Endometrial microvascular endothelial cells (primary cell): ENCODE data around the gene ANKDD1A. TPM values are rescaled to one million over a fixed set of nuclear protein-coding genes. Genes with fewer than 3 reads are reported as not detected.

Experiments used
- in situ Hi-C: cut with HindIII; loops from 2 replicates; pipeline ENCODE4 v1.10.0; 2017; ENCODE audit warnings: low sequenced_read_pairs, low pct_unique_long_range_greater_than_20kb; ENCODE audit errors: inconsistent ontology term
- total RNA-seq: library from RNA; depleted of rRNA; stranded (reverse); fragments of >200 nt; gene quantifications from one replicate; pipeline ENCODE4 v1.2.3, GENCODE V29; 2015; ENCODE audit errors: inconsistent ontology term

ANKDD1A gene
- total RNA-seq, 1 donor from 2014 or later, result 3.2 TPM

DNA sequence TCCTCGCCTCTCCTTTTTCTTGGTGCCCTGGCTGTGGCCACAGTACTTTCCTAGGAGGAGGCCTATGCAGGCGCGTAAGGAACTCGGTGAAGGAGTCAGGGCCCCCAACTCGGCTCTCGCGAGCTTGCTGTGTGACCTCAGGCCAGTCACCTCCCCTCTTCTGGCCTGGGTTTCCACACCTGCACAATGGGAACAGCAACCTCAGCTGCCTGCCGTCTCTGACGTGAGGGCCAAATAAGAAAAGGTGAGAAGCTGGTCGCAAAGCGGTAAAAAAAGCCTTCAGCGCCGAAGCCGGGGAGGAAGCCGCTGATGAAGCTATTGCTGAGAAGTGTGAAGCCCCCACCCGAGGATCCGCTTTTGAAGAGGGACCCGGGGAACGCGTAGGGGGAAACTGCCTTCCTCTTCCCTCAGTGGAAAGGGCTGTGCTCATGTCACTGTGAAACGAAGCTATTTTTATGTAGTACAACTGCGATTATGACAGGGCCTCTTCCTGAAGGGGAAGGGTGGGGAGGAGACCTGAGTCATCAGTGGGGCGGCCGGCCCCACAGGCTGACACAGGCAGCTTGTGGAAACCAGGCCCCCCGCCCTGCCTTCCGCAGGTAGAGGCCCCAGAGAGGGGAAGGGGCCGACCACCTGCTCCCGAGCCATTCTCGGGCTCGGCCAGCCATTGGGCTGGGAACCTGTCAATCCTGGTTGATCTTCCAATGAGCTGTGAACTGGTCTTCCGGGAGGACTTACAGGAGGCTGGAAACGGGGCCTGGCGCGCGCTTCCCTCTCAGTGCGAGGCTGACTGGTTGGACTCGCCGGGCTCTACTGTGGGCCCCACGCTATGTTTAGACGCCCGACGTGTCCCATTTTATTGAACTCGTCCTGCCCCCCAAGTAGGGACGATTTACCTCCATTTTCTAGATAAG lies 18.0 kb upstream of the ANKDD1A start:
- in situ Hi-C loops, result no loop called here

DNA sequence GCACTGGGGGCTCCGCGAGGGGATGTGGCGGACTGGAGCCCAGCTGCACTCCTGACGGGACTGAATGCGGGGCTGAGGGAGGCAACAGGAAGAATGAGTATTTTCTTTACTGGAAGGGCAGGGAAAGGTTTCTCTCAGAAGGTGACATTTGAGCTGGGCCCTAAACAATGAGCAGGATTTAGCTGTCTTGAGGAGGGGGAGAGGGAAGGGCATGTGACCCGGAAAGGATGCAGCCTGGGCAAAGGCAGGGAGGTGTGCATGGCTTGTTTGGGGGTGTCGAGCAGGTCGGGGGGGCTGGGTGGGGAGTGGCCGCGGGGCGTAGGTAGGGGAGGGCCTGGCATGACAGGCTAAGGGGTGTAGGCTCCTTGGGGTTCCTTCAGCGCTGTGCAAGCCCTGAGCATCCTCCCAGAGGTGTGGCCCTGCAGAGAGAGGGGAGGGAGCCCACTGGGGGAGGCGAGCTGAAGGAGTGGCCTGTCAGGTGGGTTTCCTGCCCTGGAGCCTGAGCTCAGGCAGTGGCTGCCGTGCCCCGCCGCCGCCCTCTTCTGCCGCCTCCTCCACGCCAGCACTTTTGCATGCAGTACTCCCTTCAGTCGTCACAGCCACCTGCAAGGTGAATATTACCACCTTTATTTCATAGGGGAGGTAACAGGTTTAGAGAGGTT lies 17.2 kb upstream of the ANKDD1A start:
- in situ Hi-C loops, result no loop called here

DNA sequence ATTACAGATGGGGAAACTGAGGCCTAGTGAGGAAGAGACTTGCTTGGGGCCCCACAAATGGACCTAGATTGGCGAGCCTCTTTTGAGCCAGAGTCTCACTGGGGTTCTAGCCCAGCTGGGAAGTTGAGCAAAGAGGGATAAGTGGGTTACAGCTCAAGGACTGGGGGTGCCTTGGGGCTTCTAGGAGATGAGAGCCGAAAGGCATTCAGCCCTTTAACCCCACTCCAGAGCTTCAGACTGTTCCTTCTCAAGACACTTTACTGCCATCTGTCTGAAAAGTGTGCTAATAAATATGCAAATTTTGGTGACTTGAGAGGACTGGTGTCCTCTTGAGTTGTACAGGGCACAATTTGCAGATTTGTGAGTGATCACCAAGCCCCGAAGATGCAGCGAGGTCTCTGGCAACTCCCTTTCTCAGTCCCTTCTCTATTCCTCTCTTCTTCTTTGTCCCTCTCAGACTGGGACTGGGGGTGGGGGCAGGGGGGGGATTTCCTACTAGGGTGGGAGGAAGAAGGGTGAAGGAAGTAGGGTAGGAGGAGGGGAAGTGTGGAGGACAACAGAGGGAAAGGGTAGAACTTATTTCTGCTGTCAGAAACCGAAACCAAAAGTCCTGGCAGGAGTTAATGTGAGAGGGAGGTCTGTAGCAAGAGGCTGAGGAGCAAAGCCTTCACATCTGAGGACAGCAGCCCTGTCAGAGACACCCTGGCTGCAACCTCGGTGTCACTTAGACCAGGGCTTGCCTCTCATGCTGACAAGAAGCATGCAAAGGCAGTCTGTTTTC lies 16.2 kb upstream of the ANKDD1A start:
- in situ Hi-C loops, result no loop called here

DNA sequence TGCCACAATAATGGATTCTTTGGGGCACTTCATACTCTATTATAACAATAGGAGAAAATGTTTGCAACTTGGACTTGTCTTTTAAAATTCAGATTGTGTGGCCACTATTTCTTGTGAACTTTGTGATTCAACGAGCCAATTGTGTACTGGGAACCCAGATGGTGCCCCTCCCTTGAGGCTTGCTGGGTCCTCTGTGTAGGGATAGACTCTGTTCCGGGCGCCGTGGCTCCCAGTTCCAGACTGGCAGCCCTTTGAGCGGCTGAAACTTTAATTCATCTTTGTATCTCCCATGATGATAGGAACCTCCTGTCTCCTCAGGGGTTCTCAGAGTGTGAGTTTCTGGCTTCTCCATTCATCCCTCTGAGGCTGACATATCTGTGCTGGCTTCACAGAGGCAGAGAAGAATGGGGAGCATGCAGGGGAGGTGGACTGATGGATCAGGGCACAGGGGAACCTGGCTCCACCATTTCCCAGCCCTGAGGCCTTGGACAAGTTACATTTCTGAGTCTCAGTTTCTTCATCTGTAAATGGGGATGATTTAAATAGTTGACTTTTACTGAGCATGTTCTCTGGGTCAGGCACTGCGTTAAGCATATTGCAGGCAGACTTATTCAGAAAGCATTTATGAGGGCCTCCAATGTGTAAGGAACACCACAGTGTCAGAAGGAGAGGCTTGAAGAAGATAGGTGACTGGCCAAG lies 15.2 kb upstream of the ANKDD1A start:
- in situ Hi-C loops, result no loop called here

DNA sequence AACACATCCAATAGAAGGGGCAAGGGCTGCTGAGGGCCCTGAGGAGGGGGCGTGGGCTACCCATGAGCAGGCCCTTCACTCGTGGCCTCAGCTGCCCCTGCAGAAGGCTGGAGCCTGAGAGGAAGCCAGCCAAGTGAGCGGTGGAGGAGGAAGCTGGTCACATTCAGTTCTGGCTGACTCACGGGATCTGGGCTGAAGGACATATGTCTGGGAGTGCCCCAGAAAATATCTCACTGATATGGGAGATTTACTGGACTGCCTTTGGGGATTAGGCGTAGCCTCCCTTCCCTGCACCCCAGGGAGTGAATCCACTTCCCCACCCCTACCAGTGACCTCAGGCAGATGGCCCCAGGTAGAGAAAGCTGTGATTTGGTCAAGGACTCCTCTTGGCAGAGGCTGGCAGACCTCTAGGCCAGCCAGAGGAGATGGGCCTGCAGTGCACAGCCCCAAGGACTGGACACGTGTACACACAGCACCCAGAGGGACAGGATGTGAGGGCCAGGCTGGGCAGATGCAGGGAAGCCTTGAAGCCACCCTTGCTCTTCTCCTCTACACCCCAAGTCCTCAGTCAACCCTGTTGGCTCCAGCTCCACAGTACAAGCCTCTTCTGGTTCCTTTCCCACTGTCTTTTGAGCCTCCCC lies 14.2 kb upstream of the ANKDD1A start:
- in situ Hi-C loops, result no loop called here

DNA sequence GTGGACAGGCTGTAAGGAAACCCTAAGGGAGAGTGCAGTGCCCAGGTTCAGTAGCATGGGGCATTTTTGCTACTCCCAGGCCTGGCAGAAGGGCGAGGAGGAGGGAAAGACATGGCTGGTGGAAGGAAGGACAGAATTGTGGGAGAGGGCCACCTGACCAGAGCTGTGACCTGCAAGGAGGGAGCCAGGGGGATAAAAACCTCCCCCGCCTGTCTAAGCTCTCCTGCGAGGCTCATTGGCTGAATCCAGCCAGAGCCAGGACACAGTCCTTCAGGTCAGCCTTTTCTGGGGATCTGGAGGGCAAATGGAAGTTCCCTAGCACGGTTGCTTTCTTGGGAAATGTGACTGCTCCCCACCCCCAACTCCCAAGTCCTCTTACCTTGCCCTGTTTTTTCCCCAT lies 13.3 kb upstream of the ANKDD1A start:
- in situ Hi-C loops, result no loop called here

DNA sequence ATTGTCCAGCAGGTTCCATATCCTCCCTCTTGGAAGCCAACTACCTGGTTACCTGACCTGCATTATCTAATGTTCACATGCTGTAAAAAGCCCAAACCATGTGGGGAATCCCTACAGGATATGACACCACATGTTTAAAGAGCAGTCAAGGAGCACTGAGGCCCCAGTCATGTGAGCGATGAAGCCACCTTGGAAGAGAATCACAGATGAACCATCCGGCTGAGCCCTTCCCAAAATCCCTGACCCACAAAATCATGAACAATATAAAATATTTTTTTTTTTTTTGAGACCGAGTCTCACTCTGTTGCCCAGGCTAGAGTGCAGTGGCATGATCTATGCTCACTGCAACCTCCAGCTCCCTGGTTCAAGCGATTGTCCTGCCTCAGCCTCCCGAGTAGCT lies 10.6 kb upstream of the ANKDD1A start:
- in situ Hi-C loops, result no loop called here

DNA sequence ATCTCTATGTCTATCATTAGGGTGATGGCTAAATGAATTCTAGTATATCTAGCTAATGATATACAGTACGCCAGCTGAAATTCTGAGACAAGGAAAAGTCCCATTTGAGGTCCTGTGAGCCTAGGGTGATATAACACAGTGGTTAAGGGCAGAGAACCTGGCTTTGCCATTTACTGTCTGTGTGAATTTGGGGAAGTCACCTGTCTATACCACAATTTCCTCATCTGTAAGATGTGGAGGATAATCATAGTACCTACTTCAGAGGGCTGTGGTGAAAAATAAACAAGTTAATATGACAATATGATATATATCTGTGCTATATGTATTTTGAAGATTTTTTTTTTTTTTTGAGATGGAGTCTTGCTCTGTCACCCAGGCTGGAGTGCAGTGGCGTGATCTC lies 9.8 kb upstream of the ANKDD1A start:
- in situ Hi-C loops, result no loop called here

DNA sequence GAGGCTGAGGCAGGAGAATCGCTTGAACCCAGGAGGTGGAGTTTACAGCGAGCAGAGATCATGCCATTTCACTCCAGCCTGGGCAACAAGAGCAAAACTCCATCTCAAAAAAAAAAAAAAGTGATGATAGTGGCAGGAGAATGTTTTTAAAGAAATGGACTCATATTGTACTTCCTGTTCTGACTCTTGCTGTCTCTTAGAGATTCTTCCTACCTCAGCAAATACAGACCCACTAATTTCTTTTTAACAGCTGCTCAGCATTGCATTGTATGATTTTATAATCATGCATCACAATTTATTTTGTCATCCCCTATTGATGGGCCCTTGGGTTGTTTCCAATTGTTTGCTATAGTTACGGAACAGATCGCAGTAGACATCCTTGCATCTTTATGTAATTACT lies 8.8 kb upstream of the ANKDD1A start:
- in situ Hi-C loops, result no loop called here

DNA sequence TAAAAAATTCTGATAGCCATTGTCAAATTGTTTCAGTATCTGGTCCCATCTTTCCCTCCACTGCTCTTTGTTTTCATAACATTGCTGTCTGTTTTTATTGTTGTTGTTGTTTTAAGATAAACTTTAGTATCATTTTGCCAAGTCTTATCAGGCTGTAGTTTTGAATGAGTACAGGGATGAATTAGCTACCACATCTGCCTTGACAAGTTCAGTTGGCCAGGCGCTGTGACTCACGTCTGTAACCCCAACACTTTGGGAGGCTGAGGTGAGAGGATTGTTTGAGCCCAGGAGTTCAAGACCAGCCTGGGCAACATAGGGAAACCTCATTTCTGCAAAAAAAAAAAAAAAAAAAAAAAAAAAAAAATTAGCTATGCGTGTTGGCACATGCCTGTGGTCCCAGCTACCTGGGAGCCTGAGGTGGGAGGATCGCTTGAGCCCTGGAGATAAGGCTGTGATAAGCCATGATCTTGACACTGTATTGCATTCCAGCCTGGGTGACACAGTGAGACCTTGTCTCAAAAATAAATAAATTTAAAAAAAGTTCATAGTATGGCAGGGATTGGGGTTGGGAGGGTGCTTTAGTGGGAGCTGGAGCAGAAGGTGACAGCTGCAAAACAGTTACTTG lies 8.3 kb upstream of the ANKDD1A start:
- in situ Hi-C loops, result no loop called here

DNA sequence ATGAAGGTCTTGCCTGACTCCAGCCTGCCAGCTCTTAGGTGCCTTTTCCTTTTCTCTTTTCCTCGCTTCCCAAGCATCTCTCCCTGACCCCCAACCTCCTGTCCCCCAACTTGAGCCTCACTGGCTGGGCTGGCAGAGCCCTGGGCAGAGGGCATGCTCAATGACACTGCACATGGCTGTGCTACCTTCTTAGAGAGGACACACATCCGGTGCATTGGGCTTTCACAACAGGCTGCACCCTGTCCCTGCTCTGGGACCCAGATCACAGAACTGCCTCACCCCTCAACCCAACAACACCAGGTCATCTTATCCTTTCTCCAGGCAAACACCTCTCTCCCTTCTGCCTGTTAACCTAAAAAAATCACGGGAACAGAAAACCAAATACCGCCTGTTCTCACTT lies 7.5 kb upstream of the ANKDD1A start:
- in situ Hi-C loops, result no loop called here

DNA sequence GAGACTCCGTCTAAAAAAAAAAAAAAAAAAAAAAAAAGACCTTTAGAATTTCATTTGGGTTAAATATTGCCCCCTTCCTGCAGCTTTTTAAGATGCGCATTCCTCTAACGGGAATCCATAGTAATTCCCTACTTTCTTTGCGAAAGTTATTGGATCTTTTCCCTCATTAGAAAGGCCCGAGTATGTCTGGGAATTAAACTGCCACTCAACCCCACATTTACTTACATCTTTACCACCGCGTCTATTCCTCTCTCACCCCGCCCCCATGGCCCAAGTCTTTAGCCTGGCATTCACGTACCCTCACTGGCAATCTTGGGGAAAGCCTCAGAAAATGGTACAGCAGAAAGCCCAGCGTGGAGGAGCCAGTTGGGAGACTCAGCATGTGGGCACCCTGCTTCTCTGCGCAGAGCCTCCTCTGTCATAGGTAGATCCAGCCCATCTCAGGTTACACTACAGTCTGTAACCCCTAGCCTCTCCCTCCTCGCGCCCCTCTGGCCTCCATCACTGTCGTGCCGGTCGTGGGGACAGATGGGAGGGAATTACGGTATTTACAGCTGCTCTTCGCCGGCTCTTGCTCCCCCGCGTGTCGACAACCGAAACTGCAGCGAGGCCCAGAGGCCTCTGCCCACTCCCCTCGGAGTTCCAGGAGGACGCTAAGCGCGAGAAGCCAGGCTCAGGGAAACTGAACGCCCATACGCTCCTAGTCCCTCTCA lies 6.4 kb upstream of the ANKDD1A start:
- in situ Hi-C loops, result no loop called here

DNA sequence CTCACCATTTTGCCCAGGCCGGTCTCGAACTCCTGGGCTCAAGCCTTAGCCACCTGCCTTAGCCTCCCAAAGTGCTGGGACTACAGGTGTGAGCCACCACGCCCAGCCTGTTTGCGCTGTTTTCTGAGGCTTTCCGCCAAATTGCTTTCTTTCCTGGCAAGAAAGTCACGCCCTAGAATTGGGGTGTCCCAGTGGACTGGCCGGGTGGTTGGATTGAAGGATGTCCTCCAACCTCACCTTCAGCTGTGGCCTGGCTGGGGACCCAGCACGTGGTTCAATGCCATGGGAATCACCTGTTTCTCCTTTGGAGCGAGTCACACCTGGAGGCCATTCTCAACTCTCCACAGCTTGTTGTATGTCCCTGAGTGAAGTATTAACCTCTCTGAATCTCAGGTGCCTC lies 5.8 kb upstream of the ANKDD1A start:
- in situ Hi-C loops, result no loop called here

DNA sequence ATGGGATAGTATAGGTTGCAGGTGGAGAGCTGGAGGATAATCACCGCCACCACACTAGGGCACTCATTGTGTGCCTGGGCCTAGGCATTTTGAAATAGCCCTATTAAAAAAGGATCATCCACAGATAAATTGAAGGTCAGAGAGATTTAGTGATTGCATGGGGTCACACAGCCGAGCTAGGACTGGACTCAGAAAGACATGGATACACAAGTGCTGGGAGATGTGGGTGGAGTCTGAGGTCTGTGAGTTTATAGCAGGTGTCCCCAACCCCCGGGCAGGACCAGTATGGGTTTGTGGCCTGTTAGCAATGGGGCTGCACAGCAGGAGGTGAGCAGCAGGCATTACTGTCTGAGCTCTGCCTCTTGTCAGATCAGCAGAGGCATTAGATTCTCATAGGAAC lies 5.3 kb upstream of the ANKDD1A start:
- in situ Hi-C loops, result no loop called here

DNA sequence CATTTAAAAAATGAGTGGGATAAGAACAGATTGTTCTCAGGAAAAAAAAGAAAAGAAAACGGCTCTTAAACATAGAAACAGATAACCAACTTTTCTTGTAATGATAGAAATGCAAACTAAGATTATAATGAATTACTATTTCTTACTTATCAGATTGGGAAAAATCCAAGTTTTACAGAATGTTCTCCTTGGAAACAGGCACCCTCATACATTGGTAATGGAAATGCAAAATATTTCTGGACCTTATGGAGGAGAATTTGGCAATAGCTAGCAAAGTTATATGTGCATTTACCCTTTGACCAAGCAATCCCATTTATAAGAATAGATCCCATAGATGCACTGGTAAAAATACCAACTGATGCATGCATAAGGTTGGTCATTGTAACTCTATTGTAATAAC lies 3.7 kb upstream of the ANKDD1A start:
- in situ Hi-C loops, result no loop called here

DNA sequence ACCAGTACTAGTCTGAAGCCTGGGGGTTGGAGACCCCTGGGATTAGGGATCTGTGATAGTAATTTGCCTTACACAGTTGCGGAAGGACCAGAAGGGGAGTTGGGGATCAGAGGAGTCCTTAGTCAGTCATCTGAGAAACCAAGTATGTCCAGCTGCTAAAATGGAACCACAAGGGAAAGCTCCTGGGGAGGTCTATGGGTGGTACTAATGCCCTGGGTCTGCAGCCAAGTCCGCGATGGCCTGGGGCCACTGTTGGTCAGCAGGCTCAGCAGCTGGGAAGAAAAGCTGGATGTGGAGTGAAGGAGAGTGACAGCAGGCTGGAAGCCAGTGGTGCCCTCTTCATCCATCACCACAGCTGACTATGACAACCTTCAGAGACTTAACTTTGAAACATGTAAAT lies 2.2 kb upstream of the ANKDD1A start:
- in situ Hi-C loops, result no loop called here

DNA sequence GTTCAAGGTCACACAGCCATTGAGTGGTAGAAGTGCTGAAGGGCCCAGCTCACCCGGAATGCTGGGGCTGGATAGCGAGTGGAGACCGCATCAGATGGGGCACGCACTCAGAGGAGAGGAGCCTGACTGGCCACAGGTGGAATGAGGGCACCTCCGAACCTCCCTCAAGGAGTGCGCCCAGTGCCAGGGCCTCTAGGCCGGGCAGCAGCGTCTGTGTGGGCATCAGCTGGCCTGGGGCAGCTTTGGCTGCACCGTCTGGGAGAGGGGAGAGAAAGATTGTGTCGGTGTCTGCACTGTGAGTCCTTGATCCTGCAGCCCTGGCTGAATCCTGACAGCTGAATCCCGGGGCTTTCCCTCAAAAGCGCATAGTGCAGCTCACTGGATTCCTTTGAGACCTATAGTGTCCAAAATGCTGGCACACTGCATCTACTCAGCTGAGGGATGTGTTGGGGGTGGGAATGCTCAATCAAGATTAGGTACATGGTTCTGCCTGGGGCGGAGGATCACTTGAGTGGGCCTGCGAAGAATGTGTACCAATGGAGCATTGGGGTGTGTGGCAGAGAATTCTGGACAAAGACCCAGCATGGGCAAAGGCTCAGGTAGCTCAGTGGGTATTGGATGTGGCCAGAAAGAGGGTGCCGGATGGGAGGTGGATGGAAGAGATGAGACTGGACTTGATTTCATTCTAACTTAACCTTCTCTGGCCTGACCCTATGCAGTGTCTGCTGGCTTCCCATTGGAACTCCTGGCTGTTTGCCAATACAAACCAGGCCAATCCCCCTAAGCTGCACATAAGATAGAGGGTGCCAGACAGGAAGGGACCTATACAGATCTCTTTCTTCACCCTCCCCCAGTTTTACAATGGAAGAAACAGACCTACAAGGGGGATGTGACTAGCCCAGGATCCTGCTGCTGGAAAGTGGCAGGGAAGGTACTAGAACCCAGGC lies 950 bp downstream of the ANKDD1A start:
- in situ Hi-C loops, result no loop called here
